Esophagus muscularis mucosa (tissue), 4 donors: ENCODE results near the gene C1QTNF9B. TPM values are rescaled to one million over a fixed set of nuclear protein-coding genes. Genes with fewer than 3 reads are reported as not detected.

Source experiments
- DNase-seq: peaks from one replicate; pipeline ENCODE4 v3.0.0-alpha.2; 2017; ENCODE audit errors: extremely low spot score
- H3K27ac ChIP-seq, 4 donors: fragments of 200-600 bp; sonication (generic); replicated peaks in 1 of 4; 1 replicate in 3 of 4; 2 replicates in 1 of 4; pipeline ENCODE4 v1.5.1; 2016 to 2019; ENCODE audit warnings: mild to moderate bottlenecking in 1 of 4
- H3K27me3 ChIP-seq, 4 donors: fragments of 200-600 bp; sonication (generic); one replicate each; pipeline versions ENCODE4 v1.5.1 to v1.6.0; 2016 to 2019
- H3K36me3 ChIP-seq, 4 donors: fragments of 200-600 bp; sonication (generic); one replicate each; pipeline ENCODE4 v1.5.1; 2016 to 2019
- H3K4me1 ChIP-seq, 4 donors: fragments of 200-600 bp; sonication (generic); one replicate each; pipeline ENCODE4 v1.5.1; 2016 to 2019
- H3K4me3 ChIP-seq, 4 donors: fragments of 200-600 bp; sonication (generic); 1 replicate in 2 of 4; 2 replicates in 2 of 4; pipeline ENCODE4 v1.5.1; 2016 to 2019; ENCODE audit warnings: mild to moderate bottlenecking in 4 of 4, moderate library complexity in 1 of 4
- H3K9me3 ChIP-seq, 4 donors: fragments of 200-600 bp; sonication (generic); 1 replicate in 3 of 4; 2 replicates in 1 of 4; pipeline ENCODE4 v1.5.1; 2016 to 2019
- CTCF ChIP-seq, 3 experiments: fragments of 200-600 bp in 2 of 3; fragments of 450-650 bp in 1 of 3; sonication (generic) in 2 of 3; IDR thresholded peaks; one replicate each; pipeline ENCODE4 v1.5.1; 2017 to 2019; ENCODE audit warnings: antibody characterized with exemption in 3 of 3, mild to moderate bottlenecking in 2 of 3, moderate library complexity in 1 of 3
- EP300 ChIP-seq: sonication (generic); formaldehyde crosslinking; IDR thresholded peaks from one replicate; pipeline ENCODE4 v1.6.1; 2017; ENCODE audit warnings: antibody characterized with exemption
- POLR2A ChIP-seq: fragments of 450-650 bp; IDR thresholded peaks from one replicate; pipeline ENCODE4 v1.6.1; 2017; ENCODE audit warnings: antibody characterized with exemption, moderate library complexity, mild to moderate bottlenecking, low read depth
- POLR2AphosphoS5 ChIP-seq, 2 donors: sonication (generic); formaldehyde crosslinking; IDR thresholded peaks; one replicate each; pipeline ENCODE4 v1.6.1; 2017; ENCODE audit warnings: antibody characterized with exemption in 2 of 2
- WGBS: methylation state at CpG from one replicate; pipeline ENCODE4 v1.1.5; 2018; 5-methylcytosine and 5-hydroxymethylcytosine counted together
- intact Hi-C: fragments of 100-400 bp; cut with DNase I; formaldehyde crosslinking; loops from one replicate; pipeline ENCODE4 v1.15.1; 2023
- total RNA-seq, 4 donors: library from RNA; depleted of rRNA; stranded (reverse); fragments of >200 nt; gene quantifications; one replicate each; pipeline versions ENCODE4 v1.1.0 to v1.2.1, GENCODE V29; 2016

The C1QTNF9B gene
- total RNA-seq, 4 donors from 2014 or later = 0.32 to 0.86 TPM; not detected in 2

DNA sequence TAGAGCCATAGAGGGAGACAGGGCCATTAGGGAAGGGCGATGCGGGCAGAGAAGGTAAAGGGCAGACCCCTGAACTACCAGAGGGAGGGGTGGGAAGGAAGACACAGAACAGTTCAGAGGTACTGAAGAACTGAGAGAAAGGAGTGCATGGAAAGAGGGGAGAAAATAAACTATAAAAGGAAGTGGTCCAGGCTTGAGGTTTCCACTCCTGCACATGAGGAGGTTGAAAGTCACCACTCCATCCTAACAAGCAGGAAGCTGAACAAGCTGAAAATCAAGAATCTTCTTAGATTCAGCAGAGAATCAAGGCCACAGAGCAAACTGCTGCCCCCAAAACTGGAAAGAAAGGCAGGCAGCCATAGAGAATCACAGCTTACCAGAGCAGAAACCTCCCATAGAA is 53.2 kb downstream of the C1QTNF9B start:
- intact Hi-C loops = no loop called here
- Histone ChIP-seq H3K27me3 (no peaks in the 10 kb centered on the region), H3K9me3 (no peaks in the 10 kb centered on the region), H3K4me3 (no peak overlapping the region), H3K27ac (no peak overlapping the region), H3K4me1 (peaks cover 0 to 18% (median 12%) of the 10 kb centered on the region in 4 donors), H3K36me3 (peaks cover 4 to 23% (median 11%) of the 10 kb centered on the region in 4 donors)
- DNase-seq = no peak
- TF ChIP-seq POLR2AphosphoS5 (IDR thresholded peaks at IDR 0.05) (no peak), CTCF (IDR thresholded peaks at IDR 0.05) (no peak), POLR2A (no peak), EP300 (no peak)
- WGBS = 100% methylated on average over 2 of the region's 2 CpGs

- no peaks in the 10 kb centered on the region for H3K9me3 ChIP-seq
- H3K27ac ChIP-seq = no peak overlapping the region
- peaks cover 4 to 23% (median 11%) of the 10 kb centered on the region in 4 donors for H3K36me3 ChIP-seq
- 75% methylated on average over 1 of the region's 1 CpG for WGBS
- intact Hi-C loops = no loop called here
- no peaks in the 10 kb centered on the region for H3K27me3 ChIP-seq
- H3K4me1 ChIP-seq = peaks cover 0 to 11% (median 7%) of the 10 kb centered on the region in 4 donors
- H3K4me3 ChIP-seq = no peak overlapping the region
- TF ChIP-seq CTCF (IDR thresholded peaks at IDR 0.05) = no peak
- no peak for DNase-seq
Measured at GRCh38 chr13:23843436-23843835, 53.9 kb downstream of the C1QTNF9B start.

DNA sequence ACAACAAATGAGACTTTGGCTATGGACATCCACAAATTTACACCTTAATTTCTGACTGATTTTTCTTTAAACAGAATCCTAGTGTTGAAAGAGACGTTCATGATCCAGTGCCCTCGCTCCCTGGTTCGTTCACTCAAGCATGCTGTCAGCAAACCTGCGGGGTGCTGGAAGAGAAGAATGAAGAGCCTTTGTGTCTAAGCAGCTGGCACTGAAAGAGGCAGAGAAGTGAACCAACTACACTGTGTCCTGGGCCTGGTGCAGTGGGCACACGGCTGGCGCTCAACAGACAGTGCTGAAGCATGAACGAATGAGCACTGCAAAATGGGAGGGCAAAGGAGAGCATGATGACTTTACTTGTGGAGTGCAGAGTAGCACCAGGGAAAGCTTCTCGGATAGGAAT is 54.9 kb downstream of the C1QTNF9B start:
- Histone ChIP-seq H3K27me3 (no peaks in the 10 kb centered on the region), H3K36me3 (peaks cover 4 to 28% (median 11%) of the 10 kb centered on the region in 4 donors), H3K9me3 (no peaks in the 10 kb centered on the region), H3K4me3 (no peak overlapping the region), H3K4me1 (peaks cover 0 to under 1% (median 0%) of the 10 kb centered on the region in 4 donors), H3K27ac (no peak overlapping the region)
- 95% methylated on average over 8 of the region's 8 CpGs for WGBS
- TF ChIP-seq POLR2A = no peak
- no peak for DNase-seq
- intact Hi-C loops = no loop called here

Other genes starting within 250 kb of the C1QTNF9B start
- 10 to 100 TPM; 12.1 to 20.3 (median 16.0) TPM for gene MIPEP, start 8.1 kb downstream of the C1QTNF9B start, total RNA-seq